HepG2 (cell line): ENCODE measurements around the gene CCDC33. TPM values are rescaled to one million over a fixed set of nuclear protein-coding genes. Genes with fewer than 3 reads are reported as not detected.
A peak's percentile ranks its signal among the peaks of the same experiment; 100 is the strongest.

Experiments
- AGO2 ChIP-seq: fragments of 200-400 bp; formaldehyde crosslinking; optimal IDR thresholded peaks from 2 replicates; pipeline ENCODE3; 2017; ENCODE audit warnings: mild to moderate bottlenecking, low read depth, low read length, moderate library complexity
- BHLHE40 ChIP-seq: IDR thresholded peaks from 2 replicates; pipeline ENCODE4 v1.6.1; 2011; ENCODE audit warnings: low read length, improper control_type of control experiment
- CREBL2 ChIP-seq: sonication (generic); formaldehyde crosslinking; IDR thresholded peaks from 2 replicates; pipeline ENCODE4 v1.8.1; 2023; ENCODE audit warnings: missing genetic modification reagents, mild to moderate bottlenecking, borderline replicate concordance
- ETS1 ChIP-seq: sonication (generic); formaldehyde crosslinking; IDR thresholded peaks from 2 replicates; pipeline ENCODE4 v1.4.0; 2020; ENCODE audit warnings: missing genetic modification reagents
- HOXA3 ChIP-seq: sonication (generic); formaldehyde crosslinking; IDR thresholded peaks from 2 replicates; pipeline ENCODE4 v1.5.0; 2020; ENCODE audit warnings: missing genetic modification reagents
- HOXA7 ChIP-seq: sonication (generic); formaldehyde crosslinking; IDR thresholded peaks from 2 replicates; pipeline ENCODE4 v1.8.1; 2022; ENCODE audit warnings: mild to moderate bottlenecking, missing genetic modification reagents, moderate library complexity
- KDM6A ChIP-seq: IDR thresholded peaks from 2 replicates; pipeline ENCODE4 v1.6.1; 2016; ENCODE audit warnings: low read depth
- LRRFIP1 ChIP-seq: sonication (generic); formaldehyde crosslinking; conservative IDR thresholded peaks from 2 replicates; pipeline ENCODE4 v1.4.0; 2020; ENCODE audit warnings: missing genetic modification reagents
- MEIS2 ChIP-seq: sonication (generic); formaldehyde crosslinking; IDR thresholded peaks from 2 replicates; pipeline ENCODE4 v1.9.0; 2021; ENCODE audit warnings: mild to moderate bottlenecking, missing genetic modification reagents
- NAIF1 ChIP-seq: sonication (generic); formaldehyde crosslinking; IDR thresholded peaks from 2 replicates; pipeline ENCODE4 v1.5.0; 2020; ENCODE audit warnings: mild to moderate bottlenecking, missing genetic modification reagents, borderline replicate concordance
- NFKBIZ ChIP-seq: IDR thresholded peaks from 2 replicates; pipeline ENCODE4 v1.6.1; 2018; ENCODE audit warnings: missing genetic modification reagents, missing compliant biosample characterization
- PHF21A ChIP-seq: sonication (generic); formaldehyde crosslinking; IDR thresholded peaks from 2 replicates; pipeline ENCODE4 v1.5.0; 2020; ENCODE audit warnings: mild to moderate bottlenecking, missing genetic modification reagents
- SALL1 ChIP-seq: sonication (generic); formaldehyde crosslinking; IDR thresholded peaks from 2 replicates; pipeline ENCODE4 v1.8.0; 2022; ENCODE audit warnings: mild to moderate bottlenecking, missing genetic modification reagents
- TEAD3 ChIP-seq: optimal IDR thresholded peaks from 2 replicates; pipeline ENCODE3; 2016; ENCODE audit warnings: borderline replicate concordance
- TEF ChIP-seq: sonication (generic); formaldehyde crosslinking; IDR thresholded peaks from 2 replicates; pipeline ENCODE4 v1.5.0; 2020; ENCODE audit warnings: missing genetic modification reagents
- ZEB1 ChIP-seq: IDR thresholded peaks from 2 replicates; pipeline ENCODE4 v1.6.1; 2012; ENCODE audit warnings: mild to moderate bottlenecking, low read depth, inconsistent platforms; ENCODE audit not compliant: insufficient replicate concordance
- ZKSCAN1 ChIP-seq: fragments of 150-350 bp; IDR thresholded peaks from 2 replicates; pipeline ENCODE4 v1.6.1; 2014; ENCODE audit warnings: low read length
- ZNF205 ChIP-seq: IDR thresholded peaks from 2 replicates; pipeline ENCODE4 v1.6.1; 2018; ENCODE audit warnings: missing biosample characterization, missing genetic modification reagents
- ZNF253 ChIP-seq: sonication (generic); formaldehyde crosslinking; IDR thresholded peaks from 2 replicates; pipeline ENCODE4 v1.8.0; 2022; ENCODE audit warnings: mild to moderate bottlenecking, missing genetic modification reagents, borderline replicate concordance
- ZNF503 ChIP-seq: sonication (generic); formaldehyde crosslinking; IDR thresholded peaks from 2 replicates; pipeline ENCODE4 v1.4.0; 2020; ENCODE audit warnings: missing genetic modification reagents
- ZNF567 ChIP-seq: sonication (generic); formaldehyde crosslinking; IDR thresholded peaks from 2 replicates; pipeline ENCODE4 v1.8.1; 2023; ENCODE audit warnings: mild to moderate bottlenecking, missing genetic modification reagents, borderline replicate concordance
- ZNF644 ChIP-seq: IDR thresholded peaks from 2 replicates; pipeline ENCODE4 v1.6.1; 2016; ENCODE audit warnings: low read depth
- ZNF746 ChIP-seq: sonication (generic); formaldehyde crosslinking; IDR thresholded peaks from 2 replicates; pipeline ENCODE4 v1.8.0; 2022; ENCODE audit warnings: mild to moderate bottlenecking, missing genetic modification reagents
- ZSCAN12 ChIP-seq: sonication (generic); formaldehyde crosslinking; IDR thresholded peaks from 2 replicates; pipeline ENCODE4 v1.9.0; 2021; ENCODE audit warnings: mild to moderate bottlenecking, missing genetic modification reagents
- ZSCAN9 ChIP-seq: IDR thresholded peaks from 2 replicates; pipeline ENCODE4 v1.6.1; 2016; ENCODE audit warnings: borderline replicate concordance
- polyA plus RNA-seq, 8 experiments: library from polyadenylated mRNA; depleted of rRNA in 3 of 8; stranded (reverse) in 7 of 8; unstranded in 1 of 8; fragments of >200 nt; fragmentation: Illumina TruSeq in 4 of 8; extraction: Trizol in 4 of 8; gene quantifications; 2 replicates each; pipeline versions ENCODE4 v1.2.1 to v1.2.3, GENCODE V29; 2011 to 2016; ENCODE audit warnings: low read depth in 4 of 8, missing spikeins in 1 of 8, mixed read lengths in 1 of 8; ENCODE audit not compliant: insufficient read depth in 1 of 8
- total RNA-seq, 5 experiments: library from RNA; depleted of rRNA; stranded (reverse); fragments of >200 nt; fragmentation: Illumina TruSeq; extraction: Trizol; gene quantifications; 2 replicates each; pipeline ENCODE4 v1.2.3, GENCODE V29; 2016; ENCODE audit warnings: low read depth in 1 of 5

The CCDC33 gene
- total and polyA plus RNA-seq, 2 of the 13 experiments (the other 11 are each of a cell fraction or from before 2014, with no cell fraction given), result 0.30 TPM; not detected in 1

- TF ChIP-seq BHLHE40 (no peak), ZSCAN9 (CRISPR knock-in tag) (no peak), ZNF567 (CRISPR knock-in tag) (no peak; the same call in 1 of the 2 replicates), ZNF253 (CRISPR knock-in tag) (0 out of 2 replicates have a peak, but pooled peaks have one; percentile 34), ETS1 (CRISPR knock-in tag) (no peak), ZNF503 (CRISPR knock-in tag) (no peak), ZNF644 (CRISPR knock-in tag) (no peak), NAIF1 (CRISPR knock-in tag) (peak; percentile 82), NFKBIZ (CRISPR knock-in tag) (0 out of 2 replicates have a peak, but pooled peaks have one; percentile 27), ZSCAN12 (CRISPR knock-in tag) (no peak), ZNF746 (CRISPR knock-in tag) (no peak), SALL1 (CRISPR knock-in tag) (peak; percentile 72), LRRFIP1 (no peak), TEAD3 (CRISPR knock-in tag) (peak; percentile 45), HOXA3 (CRISPR knock-in tag) (0 out of 2 replicates have a peak, but pooled peaks have one; percentile 7), PHF21A (CRISPR knock-in tag) (peak; percentile 45; the same call in 1 of the 2 replicates), ZKSCAN1 (no peak), ZEB1 (no peak), ZNF205 (CRISPR knock-in tag) (0 out of 2 replicates have a peak, but pooled peaks have one; percentile 22), AGO2 (peak; percentile 59), TEF (CRISPR knock-in tag) (no peak), MEIS2 (CRISPR knock-in tag) (no peak; the same call in 1 of the 2 replicates), KDM6A (CRISPR knock-in tag) (no peak), CREBL2 (no peak), HOXA7 (CRISPR knock-in tag) (no peak)
Observed at GRCh38 chr15:74365598-74366445, 129.7 kb downstream of the CCDC33 start (continued).
